ENCODE results near the gene SPNS3. TPM values are rescaled to one million over a fixed set of nuclear protein-coding genes. Genes with fewer than 3 reads are reported as not detected.

Gene SPNS3
- total and polyA plus RNA-seq, 4 experiments from 2014 or later, result 1.6 to 5.9 (median 3.4) TPM

GRCh38 chr17:4476017-4476416, 42.3 kb downstream of the SPNS3 start:
- no peaks in the 10 kb centered on the region for H3K27me3 ChIP-seq (ENCODE audit: insufficient read depth, low read length)
- ChIA-PET CTCF (ENCODE audit: partially characterized antibody) (no interaction called here), POLR2A (ENCODE audit: partially characterized antibody) (interaction anchor here (1.1 kb wide), 1 partner anchor 10 kb away, joined by 3 read pairs; no protein-coding TSS in a partner anchor)
- H3K9me3 ChIP-seq (ENCODE audit: control insufficient read depth in 1 of 2, low read length in 2 of 2), result no peaks in the 10 kb centered on the region
- H3K4me1 ChIP-seq (ENCODE audit: insufficient read depth, low read length), result peaks cover 8% of the 10 kb centered on the region
- H3K36me3 ChIP-seq (ENCODE audit: insufficient read depth, low read length), result no peaks in the 10 kb centered on the region
- Mint-ChIP-seq H3K4me1 (peaks cover 4 to 14% (median 10%) of the 10 kb centered on the region in 4 donors), H3K27ac (peak overlapping the region in 1 of 7 donors; percentile 37), H3K27me3 (no peaks in the 10 kb centered on the region), H3K36me3 (no peaks in the 10 kb centered on the region), H3K4me3 (no peak overlapping the region), H3K9me3 (no peaks in the 10 kb centered on the region)
- no peak for DNase-seq
- H3K27ac ChIP-seq (ENCODE audit: low read depth, low read length), result no peak overlapping the region
- intact Hi-C loops (cut with micrococcal nuclease), result no loop called here
- no peak overlapping the region for H3K4me3 ChIP-seq (ENCODE audit: low read length in 2 of 2)

GRCh38 chr17:4476511-4477070, 42.9 kb downstream of the SPNS3 start:
- no peaks in the 10 kb centered on the region for H3K36me3 Mint-ChIP-seq
- H3K9me3 ChIP-seq (ENCODE audit: control insufficient read depth in 1 of 2, low read length in 2 of 2), result no peaks in the 10 kb centered on the region
- no peak overlapping the region for H3K4me3 Mint-ChIP-seq
- no peaks in the 10 kb centered on the region for H3K27me3 Mint-ChIP-seq
- no peak overlapping the region for H3K27ac ChIP-seq (ENCODE audit: low read depth, low read length)
- ChIA-PET CTCF (ENCODE audit: partially characterized antibody) (no interaction called here), POLR2A (ENCODE audit: partially characterized antibody) (no interaction called here)
- peaks cover 10 to 19% (median 15%) of the 10 kb centered on the region in 4 donors for H3K4me1 Mint-ChIP-seq
- no peak overlapping the region for H3K4me3 ChIP-seq (ENCODE audit: low read length in 2 of 2)
- intact Hi-C loops (cut with micrococcal nuclease), result no loop called here
- H3K9me3 Mint-ChIP-seq, result no peaks in the 10 kb centered on the region
- no peaks in the 10 kb centered on the region for H3K36me3 ChIP-seq (ENCODE audit: insufficient read depth, low read length)
- peaks cover 14% of the 10 kb centered on the region for H3K4me1 ChIP-seq (ENCODE audit: insufficient read depth, low read length)
- H3K27me3 ChIP-seq (ENCODE audit: insufficient read depth, low read length), result no peaks in the 10 kb centered on the region
- no peak overlapping the region for H3K27ac Mint-ChIP-seq
- no peak for DNase-seq

- ChIA-PET CTCF (ENCODE audit: partially characterized antibody) (no interaction called here), POLR2A (ENCODE audit: partially characterized antibody) (interaction anchor here (0.9 kb wide), 1 partner anchor 11 kb away, joined by 3 read pairs; no protein-coding TSS in a partner anchor)
- Histone ChIP-seq H3K9me3 (ENCODE audit: control insufficient read depth in 1 of 2, low read length in 2 of 2) (no peaks in the 10 kb centered on the region), H3K4me1 (ENCODE audit: insufficient read depth, low read length) (peaks cover 21% of the 10 kb centered on the region), H3K27me3 (ENCODE audit: insufficient read depth, low read length) (no peaks in the 10 kb centered on the region), H3K27ac (ENCODE audit: low read depth, low read length) (no peak overlapping the region), H3K36me3 (ENCODE audit: insufficient read depth, low read length) (no peaks in the 10 kb centered on the region), H3K4me3 (ENCODE audit: low read length in 2 of 2) (no peak overlapping the region)
- Mint-ChIP-seq H3K9me3 (no peaks in the 10 kb centered on the region), H3K27ac (peak overlapping the region in 2 of 7 donors; percentile 27 to 70), H3K4me1 (peaks cover 11 to 26% (median 18%) of the 10 kb centered on the region in 4 donors), H3K36me3 (no peaks in the 10 kb centered on the region), H3K27me3 (no peaks in the 10 kb centered on the region), H3K4me3 (no peak overlapping the region)
- no peak for DNase-seq
- intact Hi-C loops (cut with micrococcal nuclease), result no loop called here
Measured at GRCh38 chr17:4477255-4477791, 43.6 kb downstream of the SPNS3 start.

GRCh38 chr17:4478318-4478830, 44.6 kb downstream of the SPNS3 start:
- POLR2A ChIA-PET (ENCODE audit: partially characterized antibody), result interaction anchor here (0.9 kb wide), 1 partner anchor 10 kb away, joined by 3 read pairs; no protein-coding TSS in a partner anchor
- no peak overlapping the region for H3K4me3 Mint-ChIP-seq
- H3K27me3 ChIP-seq (ENCODE audit: insufficient read depth, low read length), result no peaks in the 10 kb centered on the region
- peaks cover 29% of the 10 kb centered on the region for H3K4me1 ChIP-seq (ENCODE audit: insufficient read depth, low read length)
- peaks cover 11 to 37% (median 22%) of the 10 kb centered on the region in 4 donors for H3K4me1 Mint-ChIP-seq
- no peak for DNase-seq
- intact Hi-C loops (cut with micrococcal nuclease), result no loop called here
- H3K9me3 ChIP-seq (ENCODE audit: control insufficient read depth in 1 of 2, low read length in 2 of 2), result no peaks in the 10 kb centered on the region
- no peaks in the 10 kb centered on the region for H3K36me3 ChIP-seq (ENCODE audit: insufficient read depth, low read length)
- H3K36me3 Mint-ChIP-seq, result no peaks in the 10 kb centered on the region
- H3K4me3 ChIP-seq (ENCODE audit: low read length in 2 of 2), result no peak overlapping the region
- CTCF ChIA-PET (ENCODE audit: partially characterized antibody), result no interaction called here
- H3K27me3 Mint-ChIP-seq, result no peaks in the 10 kb centered on the region
- H3K27ac ChIP-seq (ENCODE audit: low read depth, low read length), result no peak overlapping the region
- H3K27ac Mint-ChIP-seq, result peak overlapping the region in 2 of 7 donors; percentile 22 to 59
- no peaks in the 10 kb centered on the region for H3K9me3 Mint-ChIP-seq

- POLR2A ChIA-PET (ENCODE audit: partially characterized antibody), result no interaction called here
- H3K4me1 Mint-ChIP-seq, result peaks cover 14 to 44% (median 28%) of the 10 kb centered on the region in 4 donors
- Histone ChIP-seq H3K36me3 (ENCODE audit: insufficient read depth, low read length) (no peaks in the 10 kb centered on the region), H3K27ac (ENCODE audit: low read depth, low read length) (no peak overlapping the region), H3K4me3 (ENCODE audit: low read length in 2 of 2) (no peak overlapping the region), H3K4me1 (ENCODE audit: insufficient read depth, low read length) (peaks cover 34% of the 10 kb centered on the region), H3K27me3 (ENCODE audit: insufficient read depth, low read length) (no peaks in the 10 kb centered on the region), H3K9me3 (ENCODE audit: control insufficient read depth in 1 of 2, low read length in 2 of 2) (no peaks in the 10 kb centered on the region)
- H3K36me3 Mint-ChIP-seq, result no peaks in the 10 kb centered on the region
- H3K4me3 Mint-ChIP-seq, result peak overlapping the region in 1 of 8 donors; percentile 34
- no peaks in the 10 kb centered on the region for H3K27me3 Mint-ChIP-seq
- peak overlapping the region in 5 of 7 donors; percentile 18 to 80 (median 52) for H3K27ac Mint-ChIP-seq
- intact Hi-C loops (cut with micrococcal nuclease), result no loop called here
- H3K9me3 Mint-ChIP-seq, result no peaks in the 10 kb centered on the region
- no peak for DNase-seq
- CTCF ChIA-PET (ENCODE audit: partially characterized antibody), result no interaction called here
Measured at GRCh38 chr17:4479340-4479981, 45.7 kb downstream of the SPNS3 start.

GRCh38 chr17:4479982-4480751, 46.4 kb downstream of the SPNS3 start:
- Histone ChIP-seq H3K4me1 (ENCODE audit: insufficient read depth, low read length) (peaks cover 41% of the 10 kb centered on the region), H3K4me3 (ENCODE audit: low read length in 2 of 2) (no peak overlapping the region), H3K36me3 (ENCODE audit: insufficient read depth, low read length) (no peaks in the 10 kb centered on the region), H3K9me3 (ENCODE audit: control insufficient read depth in 1 of 2, low read length in 2 of 2) (no peaks in the 10 kb centered on the region), H3K27ac (ENCODE audit: low read depth, low read length) (peak overlapping the region; percentile 23), H3K27me3 (ENCODE audit: insufficient read depth, low read length) (no peaks in the 10 kb centered on the region)
- peaks cover 0 to 1% of the 10 kb centered on the region in 2 donors for H3K36me3 Mint-ChIP-seq
- CTCF ChIA-PET (ENCODE audit: partially characterized antibody), result interaction anchor here (1.4 to 1.6 kb wide), 2 partner anchors 25 to 81 kb away, joined by 3 to 4 read pairs; no protein-coding TSS in a partner anchor
- H3K27me3 Mint-ChIP-seq, result no peaks in the 10 kb centered on the region
- peak overlapping the region in 5 of 7 donors; percentile 37 to 84 (median 52) for H3K27ac Mint-ChIP-seq
- intact Hi-C loops (cut with micrococcal nuclease), result no loop called here
- no peaks in the 10 kb centered on the region for H3K9me3 Mint-ChIP-seq
- POLR2A ChIA-PET (ENCODE audit: partially characterized antibody), result interaction anchor here (1.3 kb wide), 1 partner anchor 25 kb away, joined by 3 read pairs; no protein-coding TSS in a partner anchor
- peak overlapping the region in 3 of 8 donors; percentile 32 to 41 (median 34) for H3K4me3 Mint-ChIP-seq
- H3K4me1 Mint-ChIP-seq, result peaks cover 19 to 51% (median 33%) of the 10 kb centered on the region in 4 donors
- DNase-seq, result no peak

Measured in CD4-positive, alpha-beta memory T cell (primary cell).